Activated T-cell treated with anti-CD3 and anti-CD28 coated beads, Interleukin-2, amount 50 U/mL, for 4 hours (primary cell): ENCODE results near the gene KRTAP7-1. TPM values are rescaled to one million over a fixed set of nuclear protein-coding genes. Genes with fewer than 3 reads are reported as not detected.
A peak's percentile ranks its signal among the peaks of the same experiment; 100 is the strongest.

ENCODE experiments used
- ATAC-seq, 2 donors: fragments of 200-7000 bp; cut with Tn5 transposase; one replicate each; pipeline ENCODE4 v1.10.0; 2021
- DNase-seq: peaks from one replicate; pipeline ENCODE4 v3.0.0-alpha.2; 2020
- H3K27me3 Mint-ChIP-seq: one replicate; pipeline ENCODE4 v1.8.0; 2021; ENCODE audit warnings: low read depth, mixed read lengths
- H3K36me3 Mint-ChIP-seq: one replicate; pipeline ENCODE4 v1.8.0; 2022; ENCODE audit warnings: mixed read lengths; ENCODE audit not compliant: insufficient read depth
- H3K4me1 Mint-ChIP-seq: one replicate; pipeline ENCODE4 v1.8.0; 2021; ENCODE audit warnings: low read depth, mixed read lengths
- H3K4me3 Mint-ChIP-seq: one replicate; pipeline ENCODE4 v1.8.0; 2021; ENCODE audit warnings: mild to moderate bottlenecking, moderate library complexity, mixed read lengths
- H3K9me3 Mint-ChIP-seq: one replicate; pipeline ENCODE4 v1.8.0; 2021; ENCODE audit warnings: mixed read lengths
- total RNA-seq, 3 donors: library from RNA; stranded (reverse); gene quantifications; one replicate each; pipeline ENCODE4 v1.2.1, GENCODE V29; 2021

The KRTAP7-1 gene, protein sequence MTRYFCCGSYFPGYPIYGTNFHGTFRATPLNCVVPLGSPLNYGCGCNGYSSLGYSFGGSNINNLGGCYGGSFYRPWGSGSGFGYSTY
- not detected for total RNA-seq

DNA sequence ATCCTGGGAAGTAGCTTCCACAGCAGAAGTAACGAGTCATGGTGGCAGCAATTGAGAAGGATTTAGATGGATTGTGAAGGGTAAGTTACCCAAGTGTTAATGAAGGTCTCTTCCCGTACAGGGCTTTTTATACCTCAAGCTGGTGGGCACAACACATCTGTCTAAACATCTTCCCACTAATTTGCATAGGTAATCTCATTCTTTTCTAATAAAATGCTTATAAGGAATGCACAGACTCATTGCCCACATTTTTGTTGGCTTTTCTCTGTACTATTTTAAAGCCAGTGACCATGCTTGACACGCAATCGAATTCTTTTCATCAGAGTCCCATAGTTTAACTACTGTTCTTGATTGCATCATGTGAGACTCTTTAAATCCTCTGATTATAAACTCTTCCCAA is at the start of gene KRTAP7-1:
TSS of gene KRTAP7-1 (minus strand) at position 101 of the 400 bp plus-strand sequence. CDS start at position 40, 61 bp downstream.
- no peak for ATAC-seq
- peaks cover 8% of the 10 kb centered on the region for H3K27me3 Mint-ChIP-seq
- DNase-seq = no peak
- no peak within 1 kb of the TSS for H3K4me3 Mint-ChIP-seq
- H3K4me1 Mint-ChIP-seq = no peaks in the 10 kb centered on the region
- no peaks in the 10 kb centered on the region for H3K36me3 Mint-ChIP-seq
- H3K9me3 Mint-ChIP-seq = peaks cover 4% of the 10 kb centered on the region

DNA sequence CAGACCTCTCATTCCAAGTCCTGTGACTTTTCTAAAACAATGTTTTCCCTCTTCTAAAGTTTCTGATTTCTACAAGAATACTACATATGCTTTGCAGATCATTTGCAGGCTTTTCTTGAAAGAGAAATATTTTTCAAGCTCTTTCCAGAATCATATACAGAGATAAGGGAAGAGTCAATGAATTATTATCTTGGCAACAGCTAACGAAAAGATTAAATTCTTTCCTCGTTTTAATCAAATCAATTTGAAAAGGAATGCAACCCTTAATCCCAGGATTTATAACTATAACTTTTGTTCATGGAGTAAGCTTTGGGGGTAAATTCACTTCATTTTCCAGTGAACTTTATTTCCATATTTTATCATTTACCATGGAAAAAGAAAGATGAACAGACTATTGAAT is 45.0 kb upstream of the KRTAP7-1 start:
- Mint-ChIP-seq H3K27me3 (peaks cover 9% of the 10 kb centered on the region), H3K36me3 (no peaks in the 10 kb centered on the region), H3K4me1 (no peaks in the 10 kb centered on the region), H3K9me3 (no peaks in the 10 kb centered on the region), H3K4me3 (no peak overlapping the region)
- DNase-seq = no peak
- ATAC-seq = no peak

DNA sequence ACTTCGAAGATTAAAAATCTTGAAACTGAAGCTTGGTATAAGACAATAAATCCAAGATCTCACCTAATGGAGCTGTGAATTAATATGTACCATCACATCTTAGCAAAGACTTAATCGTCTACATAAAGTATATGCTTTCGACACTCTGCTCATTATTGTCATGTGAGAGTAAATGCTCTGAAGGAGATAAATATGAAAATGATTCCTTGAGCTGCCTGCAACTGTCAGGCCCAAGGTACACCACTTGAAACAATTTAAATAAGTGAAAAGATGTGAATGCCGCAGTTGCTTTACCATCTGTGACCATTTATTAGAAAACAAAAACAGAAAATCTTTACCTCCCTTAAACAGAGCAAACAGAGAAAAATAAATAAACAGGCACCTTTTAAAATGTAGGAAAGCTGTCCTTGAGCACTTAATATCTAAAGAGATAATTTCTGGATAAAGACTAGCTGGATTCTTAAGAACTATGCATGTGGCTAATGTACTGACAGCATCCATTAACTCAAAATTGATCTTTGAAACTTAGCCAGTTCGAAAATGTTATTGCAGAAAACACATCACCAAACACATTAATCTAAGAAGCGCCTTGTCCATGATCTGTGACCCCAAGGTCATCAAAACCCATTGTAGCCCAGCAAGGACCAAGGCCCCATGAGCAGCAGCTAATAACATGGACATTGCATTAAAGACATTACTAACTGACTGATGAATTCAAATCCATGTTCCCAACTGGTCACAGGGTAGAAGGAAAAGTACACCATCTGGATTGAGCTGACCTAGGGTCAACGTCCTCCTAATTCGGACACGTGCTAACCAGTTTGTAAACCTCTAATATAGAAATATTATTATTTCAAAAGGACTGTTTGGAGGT is 18.3 kb upstream of the KRTAP7-1 start:
- H3K27me3 Mint-ChIP-seq = peaks cover 2% of the 10 kb centered on the region

DNA sequence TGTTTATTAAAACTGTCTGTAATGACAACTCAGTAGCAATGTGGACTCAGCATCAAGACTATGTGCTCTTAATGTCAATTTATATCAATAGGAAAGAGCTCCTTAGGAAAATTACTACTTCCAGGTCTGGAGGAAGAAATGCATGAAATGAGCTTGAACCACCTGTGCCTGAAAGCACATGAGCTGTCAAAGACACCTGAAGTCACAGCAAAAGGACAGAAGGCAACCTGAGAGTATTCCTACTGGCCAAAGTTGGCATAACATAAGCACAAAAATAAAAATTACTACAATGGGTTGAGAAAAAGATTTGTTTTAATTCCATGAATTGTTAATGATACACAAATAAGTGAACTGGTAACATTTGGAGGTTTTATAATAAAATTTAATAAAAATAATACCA is 13.4 kb upstream of the KRTAP7-1 start:
- DNase-seq = no peak
- no peak overlapping the region for H3K4me3 Mint-ChIP-seq
- H3K4me1 Mint-ChIP-seq = no peaks in the 10 kb centered on the region
- H3K27me3 Mint-ChIP-seq = peaks cover 7% of the 10 kb centered on the region
- ATAC-seq = no peak
- H3K9me3 Mint-ChIP-seq = no peaks in the 10 kb centered on the region
- no peaks in the 10 kb centered on the region for H3K36me3 Mint-ChIP-seq

More for the DNA sequence above, 18.3 kb upstream of the KRTAP7-1 start:
- Mint-ChIP-seq H3K4me3 (no peak overlapping the region), H3K36me3 (no peaks in the 10 kb centered on the region), H3K9me3 (no peaks in the 10 kb centered on the region), H3K4me1 (no peaks in the 10 kb centered on the region)
- ATAC-seq (no peak), DNase-seq (no peak)

DNA sequence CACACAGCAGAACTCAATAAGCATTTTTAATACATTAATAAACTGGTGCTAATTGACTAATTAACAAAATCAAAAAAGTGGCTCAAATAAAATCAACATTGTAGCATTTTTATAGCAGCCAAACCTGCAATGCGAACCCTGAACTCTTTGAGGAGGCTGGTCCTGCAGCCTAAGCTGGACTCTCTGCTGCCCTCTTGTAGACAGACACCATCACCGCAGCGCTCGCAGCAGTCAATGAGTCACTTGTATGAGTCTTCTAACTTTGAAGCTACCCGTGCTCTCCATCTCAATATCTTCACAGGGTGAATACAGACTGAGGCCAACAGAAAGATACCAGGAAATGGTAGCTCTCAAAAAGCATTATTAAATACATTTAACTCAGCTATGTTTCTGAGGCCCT is 9.7 kb upstream of the KRTAP7-1 start:
- ATAC-seq (peak; percentile 67 to 77), DNase-seq (no peak)
- H3K4me3 Mint-ChIP-seq = no peak overlapping the region
- H3K36me3 Mint-ChIP-seq = no peaks in the 10 kb centered on the region
- H3K9me3 Mint-ChIP-seq = no peaks in the 10 kb centered on the region
- no peaks in the 10 kb centered on the region for H3K4me1 Mint-ChIP-seq
- peaks cover 11% of the 10 kb centered on the region for H3K27me3 Mint-ChIP-seq

DNA sequence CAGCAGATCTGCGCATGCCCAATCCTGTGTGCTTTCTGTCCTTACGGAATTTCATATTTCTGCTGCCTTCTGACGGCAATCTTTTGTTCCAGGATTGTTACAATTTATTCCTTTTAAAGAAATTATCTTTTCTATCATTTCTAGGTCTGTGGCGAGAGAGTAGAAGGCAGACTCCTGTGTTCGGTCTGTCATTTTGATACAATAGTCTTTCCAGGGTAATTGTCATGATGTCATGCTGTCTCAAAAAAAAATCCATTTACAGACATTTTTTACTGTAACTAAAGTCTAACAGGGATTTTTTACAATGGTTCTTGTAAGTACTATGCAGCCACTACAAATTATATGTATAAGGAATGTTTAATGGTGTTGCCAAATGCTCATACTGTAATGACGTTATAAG is 9.0 kb upstream of the KRTAP7-1 start:
- Mint-ChIP-seq H3K4me3 (no peak overlapping the region), H3K36me3 (no peaks in the 10 kb centered on the region), H3K4me1 (no peaks in the 10 kb centered on the region), H3K9me3 (no peaks in the 10 kb centered on the region), H3K27me3 (peaks cover 15% of the 10 kb centered on the region)
- DNase-seq (no peak), ATAC-seq (no peak)

DNA sequence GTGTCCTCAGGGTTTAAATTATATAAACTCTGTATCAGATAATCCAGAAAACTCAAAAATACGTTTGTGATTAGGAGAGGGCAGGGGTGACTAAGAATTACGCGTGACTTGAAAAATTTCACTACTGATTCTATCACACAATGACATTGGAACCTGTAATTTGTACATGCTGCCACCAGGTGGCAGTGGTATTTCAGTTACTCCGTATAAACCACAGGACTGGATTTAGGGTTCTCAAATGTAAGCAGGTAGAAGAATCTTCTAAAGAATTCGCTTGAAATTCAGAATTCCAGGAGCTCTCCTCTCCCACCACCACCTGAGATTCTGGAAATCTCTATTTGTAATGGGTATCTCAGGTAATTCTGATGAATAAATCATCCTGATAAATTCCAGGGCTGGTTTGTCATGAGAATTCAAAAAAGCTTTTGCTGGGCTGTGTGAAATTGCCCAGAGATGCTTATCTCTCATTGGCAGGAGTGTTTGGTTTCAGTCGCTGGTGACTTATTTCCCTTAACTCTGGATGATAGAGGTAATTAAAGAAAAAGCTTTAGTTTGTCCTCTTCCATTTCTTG is 1.7 kb upstream of the KRTAP7-1 start:
- no peaks in the 10 kb centered on the region for H3K4me1 Mint-ChIP-seq
- no peaks in the 10 kb centered on the region for H3K36me3 Mint-ChIP-seq
- peaks cover 4% of the 10 kb centered on the region for H3K9me3 Mint-ChIP-seq
- ATAC-seq = no peak
- peak; percentile 23 for DNase-seq
- H3K4me3 Mint-ChIP-seq = no peak overlapping the region
- peaks cover 7% of the 10 kb centered on the region for H3K27me3 Mint-ChIP-seq

DNA sequence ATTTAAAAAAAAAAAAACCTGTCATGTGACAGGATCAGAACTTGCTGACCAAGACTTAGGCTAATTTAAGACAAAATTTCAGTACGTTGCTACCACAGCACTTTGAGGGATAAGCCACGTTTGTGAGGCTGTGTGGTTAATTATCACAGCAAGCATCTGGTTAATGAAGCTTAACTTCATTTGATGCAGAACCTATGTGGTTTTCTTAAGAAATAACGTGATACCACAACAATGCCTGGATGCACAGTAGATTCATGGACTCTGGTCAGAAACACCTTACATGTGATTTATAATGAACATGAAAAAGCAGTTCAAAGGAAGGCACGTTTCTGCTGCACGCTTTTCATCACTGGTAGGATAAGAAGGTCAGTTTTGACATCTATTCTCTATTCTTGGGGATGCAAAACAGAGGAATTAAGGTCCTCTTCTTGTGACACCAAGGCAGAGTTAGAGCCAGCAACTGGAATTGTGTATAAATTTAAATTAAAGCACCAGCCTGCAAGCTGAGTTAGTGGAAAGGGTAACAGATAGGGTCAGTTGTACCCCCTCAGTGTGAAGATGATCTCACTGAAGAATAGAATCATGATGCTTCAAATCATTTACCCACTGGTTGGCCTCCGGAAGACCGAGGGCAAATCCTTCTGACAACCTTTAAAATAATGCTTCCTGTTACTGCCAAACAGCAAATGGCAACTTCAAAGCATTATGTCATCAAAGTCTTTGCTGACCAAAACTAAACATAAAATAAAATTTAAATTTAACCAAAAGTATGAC is 10.5 kb downstream of the KRTAP7-1 start:
- DNase-seq = no peak
- Mint-ChIP-seq H3K9me3 (no peaks in the 10 kb centered on the region), H3K4me1 (no peaks in the 10 kb centered on the region), H3K4me3 (no peak overlapping the region), H3K36me3 (no peaks in the 10 kb centered on the region), H3K27me3 (peaks cover 4% of the 10 kb centered on the region)
- no peak for ATAC-seq

DNA sequence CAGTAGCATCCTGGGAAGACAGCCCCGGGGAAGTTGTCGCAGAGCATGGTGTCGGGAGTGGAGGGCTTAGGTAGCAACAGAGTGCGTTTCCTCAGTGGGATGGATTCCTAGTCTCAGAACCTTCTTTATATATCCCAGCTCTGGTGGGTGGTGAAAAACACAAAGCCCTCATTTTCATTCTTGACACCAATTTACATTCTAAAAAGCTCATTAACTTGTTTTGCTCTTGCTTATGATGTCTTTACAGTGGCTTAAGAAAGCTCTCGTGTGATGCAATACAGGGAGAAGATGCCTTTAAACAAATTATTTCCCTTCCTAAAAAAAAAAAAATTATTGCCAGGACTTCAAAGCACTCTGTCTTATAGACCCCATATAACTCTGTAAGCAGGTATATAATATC is 16.4 kb downstream of the KRTAP7-1 start, which contains the start of gene KRTAP8-1:
TSS of gene KRTAP8-1 (minus strand) at position 101 of the 400 bp plus-strand sequence. CDS start at position 47, 54 bp downstream.
- Mint-ChIP-seq H3K9me3 (no peaks in the 10 kb centered on the region), H3K36me3 (no peaks in the 10 kb centered on the region), H3K4me1 (no peaks in the 10 kb centered on the region), H3K27me3 (peaks cover 15% of the 10 kb centered on the region), H3K4me3 (no peak within 1 kb of the TSS)
- no peak for DNase-seq
- no peak for ATAC-seq

DNA sequence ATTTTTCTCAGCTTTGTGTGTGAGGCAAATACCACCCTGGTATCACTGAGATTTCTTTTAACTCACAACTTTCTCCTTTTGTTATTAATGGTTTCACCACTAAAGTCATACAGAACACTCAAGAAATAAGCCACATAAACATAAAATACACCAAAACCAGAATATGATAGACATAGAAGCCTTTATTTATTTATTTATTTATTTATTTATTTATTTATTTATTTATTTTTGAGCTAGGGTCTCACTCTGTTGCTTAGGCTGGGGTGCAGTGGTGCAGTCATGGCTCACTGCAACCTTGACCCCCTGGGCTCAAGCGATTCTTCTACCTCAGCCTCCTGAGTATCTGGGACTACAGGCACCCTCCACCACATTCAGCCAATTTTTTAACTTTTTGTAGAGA is 29.0 kb downstream of the KRTAP7-1 start:
- ATAC-seq = no peak
- H3K9me3 Mint-ChIP-seq = no peaks in the 10 kb centered on the region
- peaks cover 5% of the 10 kb centered on the region for H3K27me3 Mint-ChIP-seq

DNA sequence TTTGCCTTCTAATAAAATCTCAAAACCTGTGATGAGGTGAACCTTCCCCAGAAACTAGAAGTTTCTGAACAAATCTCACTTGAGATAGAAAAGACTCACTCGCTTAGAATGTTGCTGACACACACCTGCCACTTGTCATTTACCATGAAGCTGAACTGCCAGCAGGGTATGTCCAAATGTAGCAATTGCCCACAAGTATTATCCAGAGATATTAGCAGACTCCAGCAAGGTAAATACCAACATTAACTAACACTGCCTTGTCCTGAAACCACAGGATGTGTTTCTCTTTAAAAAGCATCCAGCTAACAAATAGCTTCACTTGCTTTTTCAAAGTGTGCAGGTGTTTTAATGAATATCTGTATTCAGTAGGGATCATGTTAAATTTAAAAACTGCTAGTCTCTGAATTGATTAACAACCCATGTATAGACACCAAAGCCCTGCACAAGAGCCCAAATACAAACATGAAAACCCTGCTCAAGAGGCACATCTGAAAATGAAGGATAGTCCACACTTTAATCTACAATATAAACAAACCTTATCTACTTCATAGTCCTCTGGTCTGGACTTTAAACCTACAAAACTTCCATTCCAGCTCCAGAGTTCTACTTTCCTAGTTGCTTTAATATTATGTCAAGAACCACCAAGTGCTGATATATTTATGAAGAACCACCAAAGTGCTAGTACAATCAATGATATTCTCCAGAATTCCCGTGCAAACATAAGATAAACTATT is 35.8 kb downstream of the KRTAP7-1 start:
- ATAC-seq (no peak), DNase-seq (no peak)
- no peaks in the 10 kb centered on the region for H3K36me3 Mint-ChIP-seq
- H3K9me3 Mint-ChIP-seq = no peaks in the 10 kb centered on the region
- no peaks in the 10 kb centered on the region for H3K4me1 Mint-ChIP-seq
- peaks cover 6% of the 10 kb centered on the region for H3K27me3 Mint-ChIP-seq
- H3K4me3 Mint-ChIP-seq = no peak overlapping the region

More for the DNA sequence above, 29.0 kb downstream of the KRTAP7-1 start:
- Mint-ChIP-seq H3K36me3 (no peaks in the 10 kb centered on the region), H3K4me1 (no peaks in the 10 kb centered on the region), H3K4me3 (no peak overlapping the region)
- DNase-seq = no peak

DNA sequence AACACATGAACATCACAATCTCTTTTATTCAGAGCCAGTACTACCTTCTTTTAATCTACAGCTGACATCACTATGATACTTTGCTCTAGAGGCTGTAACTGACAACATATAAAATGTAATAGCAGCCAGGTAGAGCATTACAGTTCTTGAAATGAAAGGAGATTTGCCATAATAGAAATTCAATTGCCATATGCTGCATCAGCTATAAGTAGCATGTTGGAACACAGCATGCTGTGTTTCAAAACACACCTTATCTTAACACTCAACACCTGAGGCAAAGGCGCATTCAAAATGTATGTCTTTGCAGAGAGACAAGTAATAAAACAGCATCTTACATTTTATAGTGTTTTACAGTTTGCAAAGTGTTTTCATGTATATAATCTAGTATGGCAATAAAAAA is 50.3 kb downstream of the KRTAP7-1 start:
- H3K4me3 Mint-ChIP-seq = no peak overlapping the region
- no peak for ATAC-seq
- no peaks in the 10 kb centered on the region for H3K9me3 Mint-ChIP-seq
- DNase-seq = no peak
- H3K27me3 Mint-ChIP-seq = peaks cover 19% of the 10 kb centered on the region
- no peaks in the 10 kb centered on the region for H3K36me3 Mint-ChIP-seq
- H3K4me1 Mint-ChIP-seq = no peaks in the 10 kb centered on the region
